Activated CD4-positive, alpha-beta T cell treated with anti-CD3 and anti-CD28 coated beads, Interleukin-2, amount 10 ng/mL, durations not matched to agents 24 days and 14 days (primary cell): ENCODE measurements around the gene NKAIN1. TPM values are rescaled to one million over a fixed set of nuclear protein-coding genes. Genes with fewer than 3 reads are reported as not detected.
"Not testable (repeated sequence)": the region's sequence is repeated elsewhere in the genome, so short reads cannot be mapped to it uniquely, and the experiment has no call there.

ENCODE experiments used
- DNase-seq: peaks from one replicate; pipeline ENCODE4 v3.0.0; 2022
- H3K27ac Mint-ChIP-seq: one replicate; pipeline ENCODE4 v1.8.0; 2022; ENCODE audit warnings: mild to moderate bottlenecking, mixed read lengths
- H3K27me3 Mint-ChIP-seq: one replicate; pipeline ENCODE4 v1.8.0; 2022; ENCODE audit warnings: mixed read lengths
- H3K36me3 Mint-ChIP-seq: one replicate; pipeline ENCODE4 v1.8.0; 2022; ENCODE audit warnings: low read depth, mild to moderate bottlenecking, mixed read lengths
- H3K4me1 Mint-ChIP-seq: one replicate; pipeline ENCODE4 v1.8.0; 2021; ENCODE audit warnings: mixed read lengths
- H3K4me3 Mint-ChIP-seq: one replicate; pipeline ENCODE4 v1.8.0; 2022; ENCODE audit warnings: mild to moderate bottlenecking, moderate library complexity, mixed read lengths
- H3K9me3 Mint-ChIP-seq: one replicate; pipeline ENCODE4 v1.8.0; 2021; ENCODE audit warnings: mixed read lengths
- intact Hi-C: fragments of 100-400 bp; cut with micrococcal nuclease; formaldehyde crosslinking; loops from one replicate; pipeline ENCODE4 v1.15.1; 2023
- total RNA-seq: library from RNA; stranded (reverse); gene quantifications from 2 replicates; pipeline ENCODE4 v1.2.3, GENCODE V29; 2022

NKAIN1 gene
- total RNA-seq, 1 donor from 2014 or later = not detected

DNA sequence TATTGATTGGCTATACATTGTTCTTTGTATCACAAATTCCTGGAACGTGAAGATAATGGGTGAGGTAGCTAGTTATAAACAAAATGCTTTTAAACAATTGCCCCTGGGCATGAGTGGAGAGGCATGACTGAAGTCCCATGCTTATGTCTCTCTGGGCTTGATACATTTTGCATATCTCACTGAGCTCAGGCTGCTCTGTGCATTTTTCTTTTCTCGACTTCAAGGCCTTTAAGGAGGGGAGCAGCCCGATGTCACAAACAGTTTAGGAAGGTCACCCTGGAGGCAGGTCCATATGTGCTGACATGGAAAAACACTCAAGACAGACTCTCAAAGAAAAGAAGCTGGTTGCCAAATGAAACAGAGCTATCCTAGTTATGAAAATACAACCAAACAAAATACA, 94.0 kb downstream of the NKAIN1 start:
- H3K27ac Mint-ChIP-seq = no peak overlapping the region
- H3K4me3 Mint-ChIP-seq = no peak overlapping the region
- H3K36me3 Mint-ChIP-seq = no peaks in the 10 kb centered on the region
- DNase-seq = no peak
- intact Hi-C loops = no loop called here
- H3K4me1 Mint-ChIP-seq = no peaks in the 10 kb centered on the region
- H3K9me3 Mint-ChIP-seq = no peaks in the 10 kb centered on the region
- H3K27me3 Mint-ChIP-seq = no peaks in the 10 kb centered on the region

DNA sequence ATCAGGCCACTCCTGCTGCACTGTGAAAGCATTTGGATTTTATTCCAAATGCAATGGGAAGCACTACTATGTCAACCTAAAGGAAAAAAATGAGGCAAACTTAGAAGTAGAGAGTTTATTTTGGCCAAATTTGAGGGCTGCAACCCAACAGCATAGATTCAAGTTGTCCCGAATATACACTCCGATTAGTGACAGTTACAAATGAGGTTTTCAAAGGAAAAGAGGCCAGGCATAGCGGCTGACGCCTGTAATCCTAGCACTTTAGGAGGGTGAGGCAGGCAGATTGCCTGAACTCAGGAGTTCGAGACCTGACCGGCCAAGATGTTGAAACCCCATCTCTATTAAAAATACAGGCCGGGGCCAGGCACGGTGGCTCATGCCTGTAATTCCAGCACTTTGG, 95.2 kb downstream of the NKAIN1 start:
- DNase-seq = no peak
- no peak overlapping the region for H3K4me3 Mint-ChIP-seq
- no peaks in the 10 kb centered on the region for H3K27me3 Mint-ChIP-seq
- no peaks in the 10 kb centered on the region for H3K9me3 Mint-ChIP-seq
- H3K27ac Mint-ChIP-seq = no peak overlapping the region
- intact Hi-C loops = no loop called here
- no peaks in the 10 kb centered on the region for H3K36me3 Mint-ChIP-seq
- H3K4me1 Mint-ChIP-seq = no peaks in the 10 kb centered on the region

DNA sequence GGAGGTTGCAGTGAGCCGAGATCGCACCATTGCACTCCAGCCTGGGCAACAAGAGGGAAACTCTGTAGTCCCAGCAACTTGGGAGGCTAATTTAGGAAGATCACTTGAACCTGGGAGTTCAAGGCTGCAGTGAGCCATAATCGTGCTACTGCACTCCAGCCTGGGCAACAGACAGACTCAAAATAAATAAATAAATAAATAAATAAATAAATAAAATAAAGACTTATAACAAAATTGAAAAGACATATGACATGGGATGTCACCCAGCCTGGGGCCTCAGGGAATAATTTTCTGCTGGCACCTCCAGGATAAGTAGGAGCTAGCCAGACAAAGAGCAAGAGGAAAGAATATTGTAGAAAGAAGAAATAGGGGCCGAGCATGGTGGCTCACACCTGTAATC, 96.2 kb downstream of the NKAIN1 start:
- Mint-ChIP-seq H3K36me3 (no peaks in the 10 kb centered on the region), H3K27me3 (no peaks in the 10 kb centered on the region), H3K4me1 (no peaks in the 10 kb centered on the region), H3K27ac (no peak overlapping the region), H3K9me3 (no peaks in the 10 kb centered on the region), H3K4me3 (no peak overlapping the region)
- intact Hi-C loops = no loop called here
- DNase-seq = no peak

DNA sequence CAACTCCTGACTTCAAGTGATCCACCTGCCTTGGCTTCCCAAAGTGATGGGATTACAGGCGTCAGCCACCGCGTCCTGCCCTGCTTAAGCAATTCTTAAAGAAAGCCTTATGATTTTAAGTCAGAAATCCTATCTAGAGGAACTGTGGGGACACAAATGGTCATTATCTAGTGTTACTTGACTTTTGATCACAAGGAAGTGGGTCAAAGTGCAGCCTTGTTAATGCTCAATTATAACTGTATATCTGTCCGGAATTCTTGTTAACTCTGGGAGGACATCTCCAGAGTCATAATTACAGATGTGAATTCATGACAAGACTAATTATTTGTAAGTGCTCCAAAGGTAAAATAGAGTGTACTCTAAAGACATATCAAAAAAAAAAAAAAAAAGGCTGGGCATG, 97.3 kb downstream of the NKAIN1 start:
- intact Hi-C loops = no loop called here
- Mint-ChIP-seq H3K27ac (no peak overlapping the region), H3K4me1 (no peaks in the 10 kb centered on the region), H3K9me3 (no peaks in the 10 kb centered on the region), H3K36me3 (no peaks in the 10 kb centered on the region), H3K27me3 (no peaks in the 10 kb centered on the region), H3K4me3 (no peak overlapping the region)
- no peak for DNase-seq

- DNase-seq = no peak
- Mint-ChIP-seq H3K9me3 (no peaks in the 10 kb centered on the region), H3K4me3 (no peak overlapping the region), H3K27me3 (no peaks in the 10 kb centered on the region), H3K36me3 (no peaks in the 10 kb centered on the region), H3K27ac (no peak overlapping the region), H3K4me1 (no peaks in the 10 kb centered on the region)
- intact Hi-C loops = no loop called here
Observed at GRCh38 chr1:31140299-31140698, 99.4 kb downstream of the NKAIN1 start.

DNA sequence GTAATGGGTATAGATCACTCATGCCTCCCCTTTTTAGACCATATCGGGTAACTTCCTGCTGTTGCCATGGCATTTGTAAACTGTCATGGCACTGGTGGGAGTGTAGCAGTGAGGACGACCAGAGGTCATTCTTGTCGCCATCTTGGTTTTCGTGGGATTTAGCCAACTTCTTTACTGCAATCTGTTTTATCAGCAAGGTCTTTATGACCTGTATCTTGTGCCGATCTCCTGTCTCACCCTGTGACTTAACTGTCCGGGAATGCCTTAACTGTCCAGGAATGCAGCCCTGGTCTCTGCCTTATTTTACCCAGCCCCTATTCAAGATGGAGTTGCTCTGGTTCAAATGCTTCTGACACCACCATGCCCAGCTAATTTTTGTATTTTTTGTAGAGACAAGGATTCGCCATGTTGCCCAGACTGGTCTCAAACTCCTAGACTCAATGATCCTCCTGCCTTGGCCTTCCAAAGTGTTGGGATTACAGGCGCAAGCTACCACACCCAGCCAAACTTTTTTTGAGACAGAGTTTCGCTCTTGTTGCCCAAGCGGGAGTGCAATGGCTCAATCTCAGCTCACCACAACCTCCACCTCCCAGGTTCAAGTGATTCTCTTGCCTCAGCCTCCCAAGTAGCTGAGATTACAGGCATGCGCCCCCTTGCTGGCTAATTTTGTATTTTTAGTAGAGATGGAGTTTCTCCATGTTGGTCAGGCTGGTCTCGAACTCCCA, 100.7 kb downstream of the NKAIN1 start:
- DNase-seq, intact Hi-C loops, H3K36me3 Mint-ChIP-seq, H3K27me3 Mint-ChIP-seq, H3K4me1 Mint-ChIP-seq, H3K4me3 Mint-ChIP-seq, H3K27ac Mint-ChIP-seq, H3K9me3 Mint-ChIP-seq: not testable (repeated sequence)

GRCh38 chr1:31137873-31138272, 101.8 kb downstream of the NKAIN1 start:
- H3K4me3 Mint-ChIP-seq, H3K27ac Mint-ChIP-seq, H3K9me3 Mint-ChIP-seq: not testable (repeated sequence)

DNA sequence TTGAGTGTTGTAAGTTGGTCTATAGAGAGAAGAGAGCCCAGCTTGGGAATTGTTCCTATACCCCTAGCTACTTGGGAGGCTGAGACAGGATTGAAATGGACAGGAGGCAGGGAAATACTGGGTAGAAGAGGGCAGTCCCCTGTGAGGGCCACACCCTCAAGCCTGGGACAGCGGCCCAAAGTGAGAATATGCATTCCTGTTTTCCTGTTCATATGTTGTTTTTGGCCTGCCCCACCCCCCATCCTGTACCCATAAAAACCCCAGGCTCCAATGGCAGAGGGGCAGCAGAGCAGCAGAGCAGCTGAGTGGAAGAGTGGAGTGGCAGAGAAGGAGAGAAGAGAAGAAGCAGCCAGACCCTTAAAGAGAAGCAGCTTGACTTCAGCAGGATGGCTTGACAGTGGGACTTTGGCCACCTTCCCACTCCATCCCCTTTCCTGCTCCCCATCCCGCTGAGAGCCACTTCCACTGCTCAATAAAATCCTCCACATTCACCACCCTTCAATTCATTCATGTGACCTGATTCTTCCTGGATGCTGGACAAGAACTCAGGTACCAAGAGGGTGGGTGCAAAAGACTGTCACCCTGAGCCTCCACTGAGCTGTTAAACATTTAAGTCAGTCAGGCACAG, 103.6 kb downstream of the NKAIN1 start:
- Mint-ChIP-seq H3K4me1 (no peaks in the 10 kb centered on the region), H3K4me3 (no peak overlapping the region), H3K9me3 (no peaks in the 10 kb centered on the region), H3K27ac (no peak overlapping the region), H3K27me3 (peaks cover 2% of the 10 kb centered on the region), H3K36me3 (no peaks in the 10 kb centered on the region)
- intact Hi-C loops = no loop called here
- DNase-seq = no peak

More at GRCh38 chr1:31137873-31138272, 101.8 kb downstream of the NKAIN1 start:
- H3K36me3 Mint-ChIP-seq, intact Hi-C loops, H3K27me3 Mint-ChIP-seq, H3K4me1 Mint-ChIP-seq, DNase-seq: not testable (repeated sequence)

- no peak for DNase-seq
- no peak overlapping the region for H3K4me3 Mint-ChIP-seq
- H3K36me3 Mint-ChIP-seq = no peaks in the 10 kb centered on the region
- no peaks in the 10 kb centered on the region for H3K4me1 Mint-ChIP-seq
- intact Hi-C loops = no loop called here
- no peaks in the 10 kb centered on the region for H3K9me3 Mint-ChIP-seq
- H3K27me3 Mint-ChIP-seq = peaks cover 2% of the 10 kb centered on the region
- H3K27ac Mint-ChIP-seq = no peak overlapping the region
Observed at GRCh38 chr1:31133368-31133767, 106.3 kb downstream of the NKAIN1 start.

Other genes with a start within 250 kb of the NKAIN1 start
- 122 and 132 TPM in 2 replicates for gene PUM1, start 174.2 kb downstream of the NKAIN1 start, total RNA-seq
- 132 and 133 TPM in 2 replicates for gene SNRNP40, start 56.9 kb upstream of the NKAIN1 start, total RNA-seq
- 25.5 and 26.2 TPM in 2 replicates for gene ZCCHC17, start 57.1 kb upstream of the NKAIN1 start, total RNA-seq
- gene FABP3, start 133.2 kb upstream of the NKAIN1 start, total RNA-seq = not detected in 2 replicates
- not detected in 2 replicates for gene SERINC2, start 173.3 kb upstream of the NKAIN1 start, total RNA-seq